Stimulated activated CD8-positive, alpha-beta memory T cell treated with anti-CD3 and anti-CD28 coated beads, Interleukin-4, amount 100 ng/mL, for 24 hours (primary cell): ENCODE data around the gene C14orf180.
"Not testable (repeated sequence)": the region's sequence is repeated elsewhere in the genome, so short reads cannot be mapped to it uniquely, and the experiment has no call there.

Experiments
- DNase-seq: peaks from one replicate; pipeline ENCODE4 v3.0.0-alpha.2; 2020; ENCODE audit warnings: low read depth

C14orf180 gene

GRCh38 chr14:104611881-104612280 is 32.3 kb downstream of the C14orf180 start:
- DNase-seq, result no peak

- no peak for DNase-seq
Measured at GRCh38 chr14:104614126-104614812, 34.7 kb downstream of the C14orf180 start.

GRCh38 chr14:104624939-104625338 is 45.4 kb downstream of the C14orf180 start:
- no peak for DNase-seq

- DNase-seq, result no peak
Measured at GRCh38 chr14:104632781-104633180, 53.2 kb downstream of the C14orf180 start.

- no peak for DNase-seq
Measured at GRCh38 chr14:104633276-104634137, 53.9 kb downstream of the C14orf180 start.

GRCh38 chr14:104634138-104634760 is 54.7 kb downstream of the C14orf180 start:
- no peak for DNase-seq

- no peak for DNase-seq
Measured at GRCh38 chr14:104634886-104635570, 55.5 kb downstream of the C14orf180 start.

- no peak for DNase-seq
Measured at GRCh38 chr14:104635717-104636116, 56.2 kb downstream of the C14orf180 start.

GRCh38 chr14:104636131-104636530 is 56.6 kb downstream of the C14orf180 start:
- DNase-seq, result no peak

- not testable (repeated sequence) for DNase-seq
Measured at GRCh38 chr14:104636846-104637545, 57.4 kb downstream of the C14orf180 start.

GRCh38 chr14:104637546-104638003 is 58.0 kb downstream of the C14orf180 start:
- DNase-seq, result no peak

GRCh38 chr14:104638190-104638589 is 58.6 kb downstream of the C14orf180 start:
- no peak for DNase-seq

- DNase-seq, result no peak
Measured at GRCh38 chr14:104638927-104639450, 59.4 kb downstream of the C14orf180 start.

- no peak for DNase-seq
Measured at GRCh38 chr14:104639471-104639870, 59.9 kb downstream of the C14orf180 start.
